Measurements from ENCODE around the gene MYOCD.

DNA sequence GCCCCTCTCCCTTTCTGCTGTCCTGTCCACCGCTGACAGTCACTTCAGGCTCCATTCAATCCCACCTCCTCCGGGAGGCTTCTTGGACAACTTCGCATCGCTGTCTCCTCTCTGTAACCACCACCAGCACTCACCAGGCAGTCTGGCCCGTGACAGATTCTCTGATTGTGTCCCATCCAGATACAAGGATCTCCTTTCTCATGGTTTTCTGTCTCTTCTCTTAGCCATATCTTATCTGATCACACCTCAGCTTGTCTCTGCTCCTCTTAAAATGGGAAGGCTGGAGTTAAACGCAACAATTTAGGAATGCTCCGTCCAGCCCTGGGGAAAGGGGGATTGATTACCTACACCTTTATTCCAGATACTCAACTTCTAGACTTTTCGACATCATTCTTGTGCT lies 66.7 kb downstream of the MYOCD start:
- TF ChIP-seq, protein P1, sequence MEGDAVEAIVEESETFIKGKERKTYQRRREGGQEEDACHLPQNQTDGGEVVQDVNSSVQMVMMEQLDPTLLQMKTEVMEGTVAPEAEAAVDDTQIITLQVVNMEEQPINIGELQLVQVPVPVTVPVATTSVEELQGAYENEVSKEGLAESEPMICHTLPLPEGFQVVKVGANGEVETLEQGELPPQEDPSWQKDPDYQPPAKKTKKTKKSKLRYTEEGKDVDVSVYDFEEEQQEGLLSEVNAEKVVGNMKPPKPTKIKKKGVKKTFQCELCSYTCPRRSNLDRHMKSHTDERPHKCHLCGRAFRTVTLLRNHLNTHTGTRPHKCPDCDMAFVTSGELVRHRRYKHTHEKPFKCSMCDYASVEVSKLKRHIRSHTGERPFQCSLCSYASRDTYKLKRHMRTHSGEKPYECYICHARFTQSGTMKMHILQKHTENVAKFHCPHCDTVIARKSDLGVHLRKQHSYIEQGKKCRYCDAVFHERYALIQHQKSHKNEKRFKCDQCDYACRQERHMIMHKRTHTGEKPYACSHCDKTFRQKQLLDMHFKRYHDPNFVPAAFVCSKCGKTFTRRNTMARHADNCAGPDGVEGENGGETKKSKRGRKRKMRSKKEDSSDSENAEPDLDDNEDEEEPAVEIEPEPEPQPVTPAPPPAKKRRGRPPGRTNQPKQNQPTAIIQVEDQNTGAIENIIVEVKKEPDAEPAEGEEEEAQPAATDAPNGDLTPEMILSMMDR (IDR thresholded peaks at IDR 0.05), result no peak
- TF ChIP-seq POLR2A (IDR thresholded peaks at IDR 0.05), result no peak

All from suprapubic skin (tissue), 3 donors.